A549 (cell line): ENCODE data around the gene NCOA3. TPM values are rescaled to one million over a fixed set of nuclear protein-coding genes. Genes with fewer than 3 reads are reported as not detected.

ENCODE experiments used
- ATAC-seq, 2 experiments: fragments of 200-7000 bp in 1 of 2; fragments of >200 bp in 1 of 2; cut with Nextera tagmentation in 1 of 2; cut with Tn5 transposase in 1 of 2; 3 replicates each; pipeline versions ENCODE4 v1.8.0 to v1.9.1; 2018 to 2020; ENCODE audit warnings: mild to moderate bottlenecking in 1 of 2, moderate library complexity in 1 of 2
- CTCF ChIA-PET: fragments of 300-600 bp; sonication (Branson Sonifier 250); formaldehyde crosslinking; extraction: SDS; loops from one replicate; lab custom pipeline; 2021; ENCODE audit warnings: antibody characterized with exemption, inconsistent platforms; lab: Yijun Ruan, JAX
- POLR2A ChIA-PET: fragments of 350-600 bp; formaldehyde crosslinking; extraction: SDS; loops from one replicate; lab custom pipeline; 2021; ENCODE audit warnings: antibody characterized with exemption, inconsistent platforms; lab: Yijun Ruan, JAX
- DNase-seq, 2 experiments: peaks; one replicate each; pipeline versions ENCODE4 v3.0.0 to v3.0.0-alpha.2; 2011 to 2016; ENCODE audit warnings: low read depth in 1 of 2, low spot score in 1 of 2
- FAIRE-seq: peaks from 2 replicates; lab custom pipeline; 2011; peaks lifted over from hg19 to GRCh38; lab: Jason Lieb, UNC
- H3K27ac ChIP-seq, 2 experiments: fragments of >200 bp; sonication (Bioruptor Twin); formaldehyde crosslinking; 3 replicates each; pipeline ENCODE4 v1.5.1; 2016 to 2017
- H3K4me1 ChIP-seq: fragments of >200 bp; sonication (Bioruptor Twin); formaldehyde crosslinking; 3 replicates; pipeline ENCODE4 v1.6.1; 2016
- H3K4me2 ChIP-seq: fragments of >200 bp; sonication (Bioruptor Twin); formaldehyde crosslinking; 3 replicates; pipeline ENCODE4 v1.6.1; 2016
- H3K4me3 ChIP-seq: fragments of >200 bp; sonication (Bioruptor Twin); formaldehyde crosslinking; 3 replicates; pipeline ENCODE4 v1.5.1; 2016
- H3K9me3 ChIP-seq: fragments of >200 bp; sonication (Bioruptor Twin); formaldehyde crosslinking; 3 replicates; pipeline ENCODE4 v1.6.1; 2016
- CBX8 ChIP-seq: fragments of 200-600 bp; sonication (generic); IDR thresholded peaks from 2 replicates; pipeline ENCODE4 v1.6.1; 2016
- EHF ChIP-seq: fragments of 250-450 bp; sonication (Bioruptor Pico); IDR thresholded peaks from 2 replicates; pipeline ENCODE4 v1.5.0; 2020; ENCODE audit warnings: mild to moderate bottlenecking
- EHMT2 ChIP-seq: fragments of 200-600 bp; sonication (generic); IDR thresholded peaks from 2 replicates; pipeline ENCODE4 v1.6.1; 2016; ENCODE audit warnings: antibody characterized with exemption, low read depth, mild to moderate bottlenecking, moderate library complexity
- FOSB ChIP-seq: fragments of 250-450 bp; sonication (Bioruptor Pico); IDR thresholded peaks from 2 replicates; pipeline ENCODE4 v1.5.0; 2020; ENCODE audit warnings: mild to moderate bottlenecking, moderate library complexity
- FOSL2 ChIP-seq, 2 experiments: fragments of 450-650 bp in 1 of 2; fragments of >200 bp in 1 of 2; sonication (Bioruptor Twin) in 1 of 2; formaldehyde crosslinking; IDR thresholded peaks; 2 replicates each; pipeline versions ENCODE4 v1.5.0 to v1.6.1; 2016 to 2020; ENCODE audit warnings: mild to moderate bottlenecking in 1 of 2, moderate library complexity in 1 of 2
- GATA3 ChIP-seq: IDR thresholded peaks from 2 replicates; pipeline ENCODE4 v1.6.1; 2012; ENCODE audit warnings: borderline replicate concordance
- HDAC2 ChIP-seq: fragments of 200-600 bp; sonication (generic); IDR thresholded peaks from 2 replicates; pipeline ENCODE4 v1.6.1; 2016
- HOXA7 ChIP-seq: fragments of 250-450 bp; sonication (Bioruptor Pico); IDR thresholded peaks from 2 replicates; pipeline ENCODE4 v1.5.0; 2020; ENCODE audit warnings: mild to moderate bottlenecking, moderate library complexity
- JUN ChIP-seq, 2 experiments: fragments of >200 bp; sonication (Bioruptor Twin); formaldehyde crosslinking; IDR thresholded peaks; 2 replicates in 1 of 2; 3 replicates in 1 of 2; pipeline ENCODE4 v1.6.1; 2016 to 2017
- JUNB ChIP-seq: fragments of >200 bp; sonication (Bioruptor Twin); formaldehyde crosslinking; IDR thresholded peaks from 2 replicates; pipeline ENCODE4 v1.6.1; 2016
- KDM1A ChIP-seq: fragments of 200-600 bp; sonication (generic); IDR thresholded peaks from 2 replicates; pipeline ENCODE4 v1.6.1; 2016; ENCODE audit warnings: low read depth, mild to moderate bottlenecking
- KDM5A ChIP-seq: fragments of 200-600 bp; sonication (generic); IDR thresholded peaks from 2 replicates; pipeline ENCODE4 v1.6.1; 2016; ENCODE audit warnings: antibody characterized with exemption, mild to moderate bottlenecking
- MAZ ChIP-seq: fragments of 150-350 bp; IDR thresholded peaks from 2 replicates; pipeline ENCODE4 v1.6.1; 2014; ENCODE audit warnings: antibody characterized with exemption, low read depth, low read length, borderline replicate concordance
- MYC ChIP-seq: IDR thresholded peaks from 2 replicates; pipeline ENCODE4 v1.6.1; 2012; ENCODE audit warnings: mild to moderate bottlenecking, inconsistent platforms, low read length, improper control_type of control experiment, borderline replicate concordance
- NFE2L2 ChIP-seq: fragments of 150-350 bp; conservative IDR thresholded peaks from 2 replicates; pipeline ENCODE4 v1.6.1; 2014; ENCODE audit warnings: low read length
- POLR2A ChIP-seq: IDR thresholded peaks from 2 replicates; pipeline ENCODE4 v1.6.1; 2012; ENCODE audit warnings: mild to moderate bottlenecking, low read length
- SREBF2 ChIP-seq: fragments of 450-650 bp; IDR thresholded peaks from 2 replicates; pipeline ENCODE4 v1.6.1; 2014; ENCODE audit warnings: mild to moderate bottlenecking, moderate library complexity
- ZSCAN20 ChIP-seq: fragments of 250-450 bp; sonication (Bioruptor Pico); IDR thresholded peaks from 2 replicates; pipeline ENCODE4 v1.8.0; 2022; ENCODE audit warnings: mild to moderate bottlenecking, moderate library complexity
- WGBS: methylation state at CpG from one replicate; pipeline ENCODE4 v1.1.6; 2017; ENCODE audit errors: missing lambda C conversion rate; 5-methylcytosine and 5-hydroxymethylcytosine counted together
- polyA plus RNA-seq, 4 experiments: library from polyadenylated mRNA; depleted of rRNA in 3 of 4; stranded (reverse); fragments of >200 nt; fragmentation: RNase III in 1 of 4; extraction: RNeasy Plus Mini Kit Qiagen cat#74134 plus additional on column Dnase treatment in 1 of 4; gene quantifications; 2 replicates in 3 of 4; 3 replicates in 1 of 4; pipeline ENCODE4 v1.2.3, GENCODE V29; 2011 to 2017
- TF ChIP-seq, protein P1 (sequence below): IDR thresholded peaks from 2 replicates; pipeline ENCODE4 v1.6.1; 2012; ENCODE audit warnings: low read depth, borderline replicate concordance
- TF ChIP-seq, protein P2 (sequence below): fragments of >200 bp; sonication (Bioruptor Twin); formaldehyde crosslinking; IDR thresholded peaks from 2 replicates; pipeline ENCODE4 v1.6.1; 2016
- TF ChIP-seq, protein P3 (sequence below): IDR thresholded peaks from 2 replicates; pipeline ENCODE4 v1.6.1; 2012
- TF ChIP-seq, protein P4 (sequence below): fragments of 250-450 bp; sonication (Bioruptor Pico); IDR thresholded peaks from 2 replicates; pipeline ENCODE4 v1.5.0; 2020; ENCODE audit warnings: low read depth, mild to moderate bottlenecking, moderate library complexity

Gene NCOA3
- polyA plus RNA-seq, 2 of the 4 experiments (the other 2 are of a cell fraction): 42.9 to 136 TPM

DNA sequence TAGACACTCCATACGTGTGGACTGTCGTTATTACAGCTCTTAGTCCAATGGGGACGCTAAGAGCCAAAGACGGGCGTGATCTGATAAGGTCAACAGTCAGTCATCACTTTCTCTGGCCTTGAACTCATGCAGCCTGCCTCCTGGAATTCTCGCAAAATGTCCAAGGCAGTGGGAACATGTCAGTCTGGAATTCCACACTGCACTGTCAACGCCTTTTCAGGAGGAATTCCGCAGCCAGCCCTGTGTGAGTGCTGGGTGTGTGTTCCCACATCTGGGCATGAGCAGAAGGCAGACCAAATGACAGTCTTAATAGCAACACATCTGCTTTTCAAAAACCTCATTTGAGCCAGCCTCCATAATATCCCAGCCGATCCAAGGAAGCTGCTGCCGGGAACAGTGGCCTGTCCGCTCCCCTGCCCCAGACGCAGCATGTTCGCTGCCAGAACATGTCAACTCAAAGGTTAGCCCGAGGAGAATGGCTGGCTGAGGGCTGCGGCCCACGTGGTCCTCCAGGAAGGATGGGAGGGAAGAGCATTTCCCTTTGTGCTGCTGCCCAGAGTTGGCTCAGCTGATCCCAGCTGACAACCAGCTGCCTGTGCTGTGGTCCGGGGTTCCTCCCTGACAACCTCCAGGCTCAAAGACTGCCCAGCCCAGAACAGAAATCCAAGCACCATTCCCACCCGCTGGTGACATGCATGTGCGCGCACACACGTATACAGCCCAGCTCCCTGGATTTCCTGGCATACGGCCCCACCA is 180.5 kb downstream of the NCOA3 start:
- no peak for TF ChIP-seq GATA3
- no peak for TF ChIP-seq FOSB (CRISPR knock-in tag)
- no peak for TF ChIP-seq KDM5A
- TF ChIP-seq ZSCAN20 (CRISPR knock-in tag): no peak
- TF ChIP-seq SREBF2: no peak
- no peak for TF ChIP-seq EHMT2
- TF ChIP-seq, protein P1, sequence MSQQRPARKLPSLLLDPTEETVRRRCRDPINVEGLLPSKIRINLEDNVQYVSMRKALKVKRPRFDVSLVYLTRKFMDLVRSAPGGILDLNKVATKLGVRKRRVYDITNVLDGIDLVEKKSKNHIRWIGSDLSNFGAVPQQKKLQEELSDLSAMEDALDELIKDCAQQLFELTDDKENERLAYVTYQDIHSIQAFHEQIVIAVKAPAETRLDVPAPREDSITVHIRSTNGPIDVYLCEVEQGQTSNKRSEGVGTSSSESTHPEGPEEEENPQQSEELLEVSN: no peak
- TF ChIP-seq JUN (IDR thresholded peaks at IDR 0.05): no peak
- TF ChIP-seq MAZ: no peak
- no peak for TF ChIP-seq HOXA7 (CRISPR knock-in tag)
- TF ChIP-seq, protein P2, sequence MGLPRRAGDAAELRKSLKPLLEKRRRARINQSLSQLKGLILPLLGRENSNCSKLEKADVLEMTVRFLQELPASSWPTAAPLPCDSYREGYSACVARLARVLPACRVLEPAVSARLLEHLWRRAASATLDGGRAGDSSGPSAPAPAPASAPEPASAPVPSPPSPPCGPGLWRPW: no peak
- TF ChIP-seq, protein P3, sequence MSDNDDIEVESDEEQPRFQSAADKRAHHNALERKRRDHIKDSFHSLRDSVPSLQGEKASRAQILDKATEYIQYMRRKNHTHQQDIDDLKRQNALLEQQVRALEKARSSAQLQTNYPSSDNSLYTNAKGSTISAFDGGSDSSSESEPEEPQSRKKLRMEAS: no peak
- TF ChIP-seq KDM1A: no peak
- TF ChIP-seq NFE2L2: no peak
- POLR2A ChIA-PET: no interaction called here
- FAIRE-seq: no peak
- DNase-seq: peak in 1 of 2 experiments; percentile 43
- Histone ChIP-seq H3K27ac (no peak overlapping the region), H3K4me1 (no peaks in the 10 kb centered on the region), H3K4me2 (no peak overlapping the region), H3K4me3 (no peak overlapping the region), H3K9me3 (no peaks in the 10 kb centered on the region)
- 84% methylated on average over 21 of the region's 22 CpGs for WGBS
- CTCF ChIA-PET: interaction anchor here (0.6 to 13.2 kb wide), 6 partner anchors 10 to 941 kb away, joined by 3 to 232 read pairs (median 8); no protein-coding TSS in a partner anchor
- ATAC-seq: no peak

DNA sequence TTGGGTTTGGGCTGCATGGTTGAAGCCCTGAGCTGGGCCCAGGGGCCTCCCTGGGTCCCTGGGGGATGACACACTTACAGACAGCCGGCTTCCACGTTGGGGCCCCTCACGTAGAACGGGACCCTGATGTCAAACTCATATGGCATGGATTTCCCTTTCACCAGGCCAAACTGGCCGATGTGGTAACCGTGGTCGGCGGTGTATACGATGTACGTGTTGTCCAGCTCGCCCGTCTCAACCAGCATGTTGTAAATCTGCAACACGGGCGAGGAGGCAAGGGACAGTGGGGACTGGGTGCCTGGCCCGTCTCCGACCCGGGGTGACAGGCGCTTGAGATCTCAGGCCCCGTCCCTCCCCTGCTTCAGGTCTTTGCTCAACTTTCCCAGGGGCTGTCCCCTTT is 181.2 kb downstream of the NCOA3 start:
- no peak overlapping the region for H3K4me2 ChIP-seq
- TF ChIP-seq HDAC2: no peak
- H3K4me1 ChIP-seq: no peaks in the 10 kb centered on the region
- no peak for FAIRE-seq
- H3K27ac ChIP-seq: no peak overlapping the region
- H3K4me3 ChIP-seq: no peak overlapping the region
- ATAC-seq: no peak
- ChIA-PET POLR2A (no interaction called here), CTCF (interaction anchor here (1.5 to 13.2 kb wide), 4 partner anchors 9 to 940 kb away, joined by 3 to 232 read pairs (median 53); no protein-coding TSS in a partner anchor)
- no peaks in the 10 kb centered on the region for H3K9me3 ChIP-seq
- no peak for DNase-seq
- 90% methylated on average over 19 of the region's 19 CpGs for WGBS

DNA sequence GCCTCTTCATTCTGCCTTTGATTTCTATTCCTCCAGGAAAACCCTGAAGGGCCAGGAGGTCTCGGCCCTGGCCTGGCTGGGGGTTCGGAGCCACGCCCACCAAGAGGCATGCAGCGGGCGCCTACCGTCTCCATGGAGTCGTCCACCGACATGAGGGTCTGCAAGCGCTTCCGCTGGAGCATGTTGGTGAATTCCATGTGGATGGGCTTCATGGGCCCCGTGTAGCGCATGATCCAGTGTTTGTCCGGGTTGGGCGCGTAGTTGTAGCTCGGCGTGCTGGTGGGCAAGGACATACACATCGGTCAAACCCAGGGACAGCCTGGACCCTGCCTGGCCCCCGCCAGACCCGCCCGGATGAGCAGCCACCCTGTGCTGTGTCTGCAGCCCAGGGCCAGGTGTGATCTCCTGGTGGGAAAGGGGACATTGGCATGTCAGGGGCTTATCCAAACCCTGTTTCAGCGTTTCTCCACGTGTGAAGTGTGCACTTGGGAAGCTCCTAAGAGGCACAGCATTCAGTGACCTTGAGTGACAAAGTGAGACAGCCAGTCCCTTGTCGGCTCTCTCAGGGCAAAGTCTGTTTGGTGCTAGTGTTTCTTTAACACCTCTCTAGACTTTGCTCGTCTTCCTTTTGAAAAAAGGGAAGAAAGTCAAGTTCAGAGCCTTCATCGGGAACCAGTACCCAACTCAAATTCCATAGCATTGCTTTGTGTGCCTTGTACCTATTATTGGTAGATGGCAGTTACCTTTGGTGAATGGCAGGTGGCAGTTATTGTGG is 182.8 kb downstream of the NCOA3 start:
- FAIRE-seq: no peak
- Histone ChIP-seq H3K27ac (no peak overlapping the region), H3K4me2 (no peak overlapping the region), H3K4me1 (peaks cover 12% of the 10 kb centered on the region), H3K9me3 (no peaks in the 10 kb centered on the region), H3K4me3 (no peak overlapping the region)
- 86% methylated on average over 24 of the region's 26 CpGs for WGBS
- no peak for DNase-seq
- ChIA-PET CTCF (interaction anchor here (2.2 to 3.8 kb wide), 2 partner anchors 21 to 937 kb away, joined by 7 to 24 read pairs; no protein-coding TSS in a partner anchor), POLR2A (no interaction called here)
- no peak for ATAC-seq
- TF ChIP-seq POLR2A (no peak), EHF (CRISPR knock-in tag) (no peak), MYC (no peak), GATA3 (no peak), CBX8 (no peak), JUNB (no peak), KDM1A (no peak), FOSL2 (IDR thresholded peaks at IDR 0.05) (no peak), FOSL2 (CRISPR knock-in tag; IDR thresholded peaks at IDR 0.05) (no peak)
- TF ChIP-seq, protein P4, sequence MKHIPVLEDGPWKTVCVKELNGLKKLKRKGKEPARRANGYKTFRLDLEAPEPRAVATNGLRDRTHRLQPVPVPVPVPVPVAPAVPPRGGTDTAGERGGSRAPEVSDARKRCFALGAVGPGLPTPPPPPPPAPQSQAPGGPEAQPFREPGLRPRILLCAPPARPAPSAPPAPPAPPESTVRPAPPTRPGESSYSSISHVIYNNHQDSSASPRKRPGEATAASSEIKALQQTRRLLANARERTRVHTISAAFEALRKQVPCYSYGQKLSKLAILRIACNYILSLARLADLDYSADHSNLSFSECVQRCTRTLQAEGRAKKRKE (CRISPR knock-in tag): no peak
- TF ChIP-seq, all 56 proteins: peak for 0
